ENCODE measurements around the gene MAP2. TPM values are rescaled to one million over a fixed set of nuclear protein-coding genes. Genes with fewer than 3 reads are reported as not detected.

Gene MAP2
- total RNA-seq, 1 experiment from 2014 or later = 0.21 TPM

GRCh38 chr2:209553913-209554312 lies 130.1 kb downstream of the MAP2 start:
- H3K9me3 ChIP-seq (replicated peaks) = no peaks in the 10 kb centered on the region
- H3K27ac ChIP-seq = no peak overlapping the region
- DNase-seq (ENCODE audit: low read depth in 1 of 2, low spot score in 2 of 2) = no peak
- no peaks in the 10 kb centered on the region for H3K4me1 ChIP-seq (replicated peaks)
- H3K27me3 ChIP-seq (replicated peaks) = no peaks in the 10 kb centered on the region; the same call in 1 of the 2 replicates
- no peaks in the 10 kb centered on the region for H3K36me3 ChIP-seq
- no peak overlapping the region for H3K4me3 ChIP-seq

GRCh38 chr2:209556354-209556961 lies 132.6 kb downstream of the MAP2 start:
- Histone ChIP-seq H3K4me1 (replicated peaks) (no peaks in the 10 kb centered on the region), H3K27me3 (replicated peaks) (no peaks in the 10 kb centered on the region; the same call in 1 of the 2 replicates), H3K27ac (no peak overlapping the region), H3K4me3 (no peak overlapping the region), H3K9me3 (replicated peaks) (no peaks in the 10 kb centered on the region), H3K36me3 (no peaks in the 10 kb centered on the region)
- peak in 1 of 2 experiments; percentile 10 for DNase-seq (ENCODE audit: low read depth in 1 of 2, low spot score in 2 of 2)

DNA sequence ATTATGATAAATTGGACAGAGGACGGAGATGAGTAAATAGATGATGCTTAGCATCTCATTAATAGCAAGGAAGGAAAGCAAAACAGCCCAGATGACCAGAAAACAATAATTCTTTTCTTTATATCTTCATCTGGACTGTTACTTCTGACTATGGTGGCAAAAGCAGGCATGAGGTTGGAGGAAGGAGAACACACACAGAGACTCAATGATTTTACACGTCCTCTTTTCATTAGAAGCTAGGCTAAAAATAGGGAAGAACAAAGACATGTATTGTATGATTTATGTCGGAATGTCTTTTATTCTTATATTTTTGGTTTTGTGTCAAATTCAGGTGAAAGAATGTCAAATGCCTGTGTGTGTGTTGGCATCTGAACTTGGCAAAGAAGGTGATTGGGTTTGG lies 137.1 kb downstream of the MAP2 start:
- DNase-seq (ENCODE audit: low read depth in 1 of 2, low spot score in 2 of 2) = no peak
- Histone ChIP-seq H3K4me1 (replicated peaks) (no peaks in the 10 kb centered on the region), H3K27me3 (replicated peaks) (no peaks in the 10 kb centered on the region), H3K4me3 (no peak overlapping the region), H3K36me3 (no peaks in the 10 kb centered on the region), H3K27ac (no peak overlapping the region), H3K9me3 (replicated peaks) (no peaks in the 10 kb centered on the region)

DNA sequence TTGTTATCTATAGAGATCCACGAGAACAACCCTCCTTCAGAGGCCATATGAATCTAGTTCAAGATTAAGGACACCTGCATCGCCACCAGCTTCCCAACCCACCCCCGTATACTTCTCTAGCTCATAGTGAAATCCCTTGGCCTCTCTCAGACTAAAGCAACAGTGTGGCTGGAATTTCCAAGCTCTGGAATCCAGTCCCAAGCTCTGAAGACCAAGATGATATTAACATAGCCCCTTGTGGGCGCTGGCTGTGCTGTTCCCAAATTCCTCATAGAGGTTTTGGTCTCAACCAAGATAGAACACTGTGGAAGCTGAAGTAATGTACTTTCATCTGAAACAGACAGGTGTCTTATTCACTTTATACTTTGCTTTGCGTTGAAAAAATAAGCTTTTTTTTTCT lies 139.6 kb downstream of the MAP2 start:
- Histone ChIP-seq H3K9me3 (replicated peaks) (no peaks in the 10 kb centered on the region), H3K27me3 (replicated peaks) (no peaks in the 10 kb centered on the region), H3K27ac (no peak overlapping the region), H3K4me3 (no peak overlapping the region), H3K36me3 (no peaks in the 10 kb centered on the region), H3K4me1 (replicated peaks) (no peaks in the 10 kb centered on the region)
- DNase-seq (ENCODE audit: low read depth in 1 of 2, low spot score in 2 of 2) = no peak

GRCh38 chr2:209564816-209565215 lies 141.0 kb downstream of the MAP2 start:
- no peak for DNase-seq (ENCODE audit: low read depth in 1 of 2, low spot score in 2 of 2)
- Histone ChIP-seq H3K9me3 (replicated peaks) (no peaks in the 10 kb centered on the region), H3K4me1 (replicated peaks) (no peaks in the 10 kb centered on the region), H3K36me3 (no peaks in the 10 kb centered on the region), H3K4me3 (no peak overlapping the region), H3K27me3 (replicated peaks) (peaks cover 6% of the 10 kb centered on the region; the same call in 1 of the 2 replicates), H3K27ac (no peak overlapping the region)

DNA sequence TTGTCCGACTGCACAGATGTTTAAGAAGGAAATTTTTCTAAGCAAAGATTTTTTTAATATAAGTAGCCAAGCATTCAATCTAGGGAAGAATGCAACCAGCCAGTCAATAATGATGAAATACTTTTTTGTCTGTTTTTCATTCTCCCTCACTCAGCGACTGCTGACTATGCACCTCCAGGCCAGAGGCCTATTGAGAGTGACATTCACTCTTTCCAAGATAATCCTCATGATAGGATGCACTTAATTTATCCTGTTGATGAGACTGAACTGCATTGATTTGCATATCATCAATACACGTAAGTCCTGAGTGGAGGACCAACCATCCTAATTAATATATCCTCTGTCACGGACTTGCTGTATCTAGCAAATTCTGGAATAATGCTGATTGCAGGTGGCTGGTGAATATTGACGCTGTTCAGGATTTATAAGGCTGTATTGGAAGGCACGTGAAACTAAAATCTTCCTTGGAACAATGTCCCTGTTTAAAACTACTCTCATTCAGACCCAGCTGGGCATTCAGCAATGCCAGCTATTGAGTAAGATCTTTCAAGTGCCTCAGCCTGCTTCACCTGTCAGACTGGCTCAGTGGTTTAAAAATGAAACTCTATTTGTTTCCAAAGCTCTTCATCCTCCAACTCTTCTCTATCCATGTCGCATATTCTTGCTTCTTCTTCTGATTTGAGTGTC lies 142.2 kb downstream of the MAP2 start:
- Histone ChIP-seq H3K27me3 (replicated peaks) (peaks cover 6% of the 10 kb centered on the region; the same call in 1 of the 2 replicates), H3K4me3 (no peak overlapping the region), H3K36me3 (no peaks in the 10 kb centered on the region), H3K27ac (no peak overlapping the region), H3K9me3 (replicated peaks) (no peaks in the 10 kb centered on the region), H3K4me1 (replicated peaks) (no peaks in the 10 kb centered on the region)
- no peak for DNase-seq (ENCODE audit: low read depth in 1 of 2, low spot score in 2 of 2)

- no peak for DNase-seq (ENCODE audit: low read depth in 1 of 2, low spot score in 2 of 2)
- Histone ChIP-seq H3K36me3 (no peaks in the 10 kb centered on the region), H3K4me3 (no peak overlapping the region), H3K4me1 (replicated peaks) (no peaks in the 10 kb centered on the region), H3K9me3 (replicated peaks) (no peaks in the 10 kb centered on the region), H3K27ac (no peak overlapping the region), H3K27me3 (replicated peaks) (peaks cover 6% of the 10 kb centered on the region; the same call in 1 of the 2 replicates)
Measured at GRCh38 chr2:209570194-209570593, 146.3 kb downstream of the MAP2 start.

DNA sequence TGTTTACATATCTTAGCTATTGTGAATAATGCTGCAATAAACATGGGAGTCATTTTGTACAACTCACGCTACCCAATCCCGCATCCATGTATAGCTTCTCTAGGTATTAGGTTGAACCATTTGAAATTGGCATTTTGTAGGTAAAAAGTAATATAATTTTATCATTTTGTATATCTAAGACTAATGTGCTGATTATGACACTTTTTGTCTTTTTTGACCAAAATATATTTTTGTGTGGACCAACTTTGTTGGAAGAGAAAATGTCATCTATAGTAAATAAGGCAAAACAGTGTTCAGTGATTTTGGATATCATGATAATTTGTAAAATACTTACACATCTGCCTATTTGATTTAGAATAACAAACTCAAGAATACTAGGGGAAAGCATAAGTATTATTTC lies 150.7 kb downstream of the MAP2 start:
- Histone ChIP-seq H3K27me3 (replicated peaks) (peaks cover 3% of the 10 kb centered on the region; the same call in 1 of the 2 replicates), H3K9me3 (replicated peaks) (no peaks in the 10 kb centered on the region), H3K4me3 (no peak overlapping the region), H3K4me1 (replicated peaks) (no peaks in the 10 kb centered on the region), H3K27ac (no peak overlapping the region), H3K36me3 (no peaks in the 10 kb centered on the region)
- no peak for DNase-seq (ENCODE audit: low read depth in 1 of 2, low spot score in 2 of 2)

DNA sequence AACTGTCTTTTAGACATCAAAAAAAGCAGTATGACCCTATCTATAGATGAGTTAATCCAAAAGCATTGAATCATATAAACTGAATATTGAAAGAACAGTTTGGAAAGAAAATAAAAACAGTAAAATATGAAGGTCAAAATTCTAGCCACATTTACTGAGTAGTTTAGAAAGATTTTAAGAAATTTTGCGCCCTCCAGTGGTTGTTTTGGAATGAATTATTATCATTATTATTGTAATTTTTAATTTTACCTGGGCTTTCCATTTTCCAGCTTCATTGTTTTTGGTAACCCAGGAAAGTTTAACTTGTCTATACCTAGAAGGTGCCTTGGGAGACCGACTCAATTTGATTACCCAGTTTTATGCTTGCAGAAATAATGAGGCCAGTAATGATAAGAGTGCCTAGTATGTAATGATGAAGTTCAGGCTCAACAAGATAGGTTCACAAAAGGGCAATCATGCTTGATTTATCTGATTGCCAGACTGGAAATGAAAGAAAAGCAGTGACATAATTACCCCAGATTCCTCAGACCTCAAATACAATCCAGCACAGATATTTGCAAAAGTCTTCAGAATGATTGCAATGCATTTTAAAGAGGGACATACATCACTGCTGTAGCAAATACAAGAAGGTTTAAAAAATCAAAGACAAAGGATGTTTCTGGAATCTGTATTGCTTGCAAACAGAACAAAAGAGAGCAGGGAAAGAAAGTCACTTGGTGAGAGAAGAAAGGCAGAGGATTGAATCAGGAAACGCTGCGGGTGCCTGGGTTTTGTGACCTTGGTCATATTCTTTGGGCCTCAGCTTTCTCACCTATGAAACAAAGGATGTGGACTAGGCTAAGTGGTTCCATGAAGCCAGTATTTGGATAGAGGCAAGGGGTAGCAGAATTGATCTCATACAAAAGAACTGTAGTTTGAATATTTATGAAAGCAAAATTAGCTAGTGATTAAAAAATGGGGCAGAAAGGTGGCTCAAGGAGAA lies 153.8 kb downstream of the MAP2 start:
- H3K4me1 ChIP-seq (replicated peaks) = no peaks in the 10 kb centered on the region
- no peaks in the 10 kb centered on the region for H3K36me3 ChIP-seq
- no peaks in the 10 kb centered on the region for H3K27me3 ChIP-seq (replicated peaks)
- no peak overlapping the region for H3K27ac ChIP-seq
- H3K4me3 ChIP-seq = no peak overlapping the region
- DNase-seq (ENCODE audit: low read depth in 1 of 2, low spot score in 2 of 2) = peak in 1 of 2 experiments; percentile 12
- no peaks in the 10 kb centered on the region for H3K9me3 ChIP-seq (replicated peaks)

- H3K4me3 ChIP-seq = no peak overlapping the region
- H3K27ac ChIP-seq = no peak overlapping the region
- H3K36me3 ChIP-seq = no peaks in the 10 kb centered on the region
- no peaks in the 10 kb centered on the region for H3K27me3 ChIP-seq (replicated peaks)
- H3K9me3 ChIP-seq (replicated peaks) = no peaks in the 10 kb centered on the region
- no peaks in the 10 kb centered on the region for H3K4me1 ChIP-seq (replicated peaks)
- no peak for DNase-seq (ENCODE audit: low read depth in 1 of 2, low spot score in 2 of 2)
Measured at GRCh38 chr2:209578394-209579001, 154.7 kb downstream of the MAP2 start.

DNA sequence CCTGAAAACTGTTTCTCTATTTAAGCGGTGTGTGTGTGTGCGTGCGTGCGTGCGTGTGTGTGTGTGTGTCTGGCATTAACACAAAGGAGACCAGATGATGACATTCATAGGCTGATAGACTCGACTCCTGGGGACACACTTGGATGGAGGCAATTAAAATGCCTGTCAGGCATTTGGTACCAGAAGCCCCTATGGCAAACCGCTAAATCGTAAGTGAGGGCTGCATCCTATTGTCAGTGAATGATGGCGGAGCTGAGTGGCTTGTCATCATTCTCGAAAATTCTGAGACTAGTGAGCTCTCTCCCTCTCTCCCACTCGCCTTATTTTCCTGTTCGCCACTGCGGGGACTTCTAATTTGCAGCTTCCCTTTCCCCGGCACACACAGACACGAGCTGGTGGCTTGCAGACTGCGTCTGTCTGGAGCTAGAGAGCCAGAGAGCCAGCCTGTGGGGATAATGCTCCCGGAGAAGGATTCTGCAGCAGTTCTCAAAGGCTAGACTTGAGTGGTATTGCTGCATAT lies 155.4 kb downstream of the MAP2 start:
- Histone ChIP-seq H3K36me3 (no peaks in the 10 kb centered on the region), H3K4me1 (replicated peaks) (no peaks in the 10 kb centered on the region)
- no peak for DNase-seq (ENCODE audit: low read depth in 1 of 2, low spot score in 2 of 2)

GRCh38 chr2:209581040-209581439 lies 157.2 kb downstream of the MAP2 start:
- Histone ChIP-seq H3K27me3 (replicated peaks) (no peaks in the 10 kb centered on the region; the same call in 1 of the 2 replicates), H3K27ac (no peak overlapping the region), H3K9me3 (replicated peaks) (no peaks in the 10 kb centered on the region), H3K4me1 (replicated peaks) (no peaks in the 10 kb centered on the region), H3K4me3 (no peak overlapping the region), H3K36me3 (no peaks in the 10 kb centered on the region)
- no peak for DNase-seq (ENCODE audit: low read depth in 1 of 2, low spot score in 2 of 2)

More for the DNA sequence above, 155.4 kb downstream of the MAP2 start:
- Histone ChIP-seq H3K27ac (no peak overlapping the region), H3K4me3 (no peak overlapping the region), H3K9me3 (replicated peaks) (no peaks in the 10 kb centered on the region), H3K27me3 (replicated peaks) (no peaks in the 10 kb centered on the region)

DNA sequence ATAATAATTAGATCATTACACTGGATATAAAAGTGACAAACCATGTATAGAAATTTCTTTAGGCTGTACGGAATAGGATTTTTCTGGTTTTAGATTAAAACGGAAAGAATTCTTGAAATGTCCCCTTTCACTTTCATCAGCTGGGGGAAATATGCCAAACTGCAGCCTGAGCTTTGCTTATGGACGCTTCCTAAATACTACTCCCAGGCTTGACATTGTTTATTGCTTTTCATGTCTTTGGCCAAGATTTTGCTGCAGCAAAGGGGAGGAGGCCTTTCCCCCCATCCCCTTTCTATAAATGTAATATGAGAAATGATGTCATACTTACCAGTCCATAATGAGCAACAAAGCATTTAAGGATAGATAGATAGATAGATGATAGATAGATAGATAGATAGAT lies 158.4 kb downstream of the MAP2 start:
- no peak for DNase-seq (ENCODE audit: low read depth in 1 of 2, low spot score in 2 of 2)

More for the DNA sequence above, 158.4 kb downstream of the MAP2 start:
- Histone ChIP-seq H3K36me3 (no peaks in the 10 kb centered on the region), H3K4me3 (no peak overlapping the region), H3K27ac (no peak overlapping the region), H3K9me3 (replicated peaks) (no peaks in the 10 kb centered on the region), H3K4me1 (replicated peaks) (no peaks in the 10 kb centered on the region), H3K27me3 (replicated peaks) (no peaks in the 10 kb centered on the region; the same call in 1 of the 2 replicates)
